Loucy (cell line): ENCODE data around the gene PRORP.

Source experiments
- CTCF ChIP-seq: fragments of 200-600 bp; sonication (generic); conservative IDR thresholded peaks from 2 replicates; pipeline ENCODE4 v1.5.1; 2014; ENCODE audit warnings: mild to moderate bottlenecking, antibody characterized with exemption, low read length
- EZH2phosphoT487 ChIP-seq: fragments of 200-600 bp; IDR thresholded peaks from 2 replicates; pipeline ENCODE4 v1.6.1; 2018; ENCODE audit warnings: antibody characterized with exemption, mild to moderate bottlenecking, moderate library complexity, borderline replicate concordance

- TF ChIP-seq CTCF (no peak), EZH2phosphoT487 (no peak)
Observed at GRCh38 chr14:35161231-35161630, 38.9 kb downstream of the PRORP start.
